A549 (cell line): ENCODE measurements around the gene SFRP2. TPM values are rescaled to one million over a fixed set of nuclear protein-coding genes. Genes with fewer than 3 reads are reported as not detected.

Experiments used
- ATAC-seq, 2 experiments: fragments of 200-7000 bp in 1 of 2; fragments of >200 bp in 1 of 2; cut with Nextera tagmentation in 1 of 2; cut with Tn5 transposase in 1 of 2; 3 replicates each; pipeline versions ENCODE4 v1.8.0 to v1.9.1; 2018 to 2020; ENCODE audit warnings: mild to moderate bottlenecking in 1 of 2, moderate library complexity in 1 of 2
- CTCF ChIA-PET: fragments of 300-600 bp; sonication (Branson Sonifier 250); formaldehyde crosslinking; extraction: SDS; loops from one replicate; lab custom pipeline; 2021; ENCODE audit warnings: antibody characterized with exemption, inconsistent platforms; lab: Yijun Ruan, JAX
- POLR2A ChIA-PET: fragments of 350-600 bp; formaldehyde crosslinking; extraction: SDS; loops from one replicate; lab custom pipeline; 2021; ENCODE audit warnings: antibody characterized with exemption, inconsistent platforms; lab: Yijun Ruan, JAX
- DNase-seq, 2 experiments: peaks; one replicate each; pipeline versions ENCODE4 v3.0.0 to v3.0.0-alpha.2; 2011 to 2016; ENCODE audit warnings: low read depth in 1 of 2, low spot score in 1 of 2
- FAIRE-seq: peaks from 2 replicates; lab custom pipeline; 2011; peaks lifted over from hg19 to GRCh38; lab: Jason Lieb, UNC
- H3K27ac ChIP-seq, 2 experiments: fragments of >200 bp; sonication (Bioruptor Twin); formaldehyde crosslinking; 3 replicates each; pipeline ENCODE4 v1.5.1; 2016 to 2017
- H3K4me1 ChIP-seq: fragments of >200 bp; sonication (Bioruptor Twin); formaldehyde crosslinking; 3 replicates; pipeline ENCODE4 v1.6.1; 2016
- H3K4me2 ChIP-seq: fragments of >200 bp; sonication (Bioruptor Twin); formaldehyde crosslinking; 3 replicates; pipeline ENCODE4 v1.6.1; 2016
- H3K4me3 ChIP-seq: fragments of >200 bp; sonication (Bioruptor Twin); formaldehyde crosslinking; 3 replicates; pipeline ENCODE4 v1.5.1; 2016
- H3K9me3 ChIP-seq: fragments of >200 bp; sonication (Bioruptor Twin); formaldehyde crosslinking; 3 replicates; pipeline ENCODE4 v1.6.1; 2016
- ATOH8 ChIP-seq: fragments of 250-450 bp; sonication (Bioruptor Pico); IDR thresholded peaks from 2 replicates; pipeline ENCODE4 v1.5.0; 2020; ENCODE audit warnings: low read depth, mild to moderate bottlenecking, moderate library complexity
- BHLHE40 ChIP-seq: IDR thresholded peaks from 2 replicates; pipeline ENCODE4 v1.6.1; 2012; ENCODE audit warnings: low read depth, low read length, inconsistent platforms
- ELK1 ChIP-seq: fragments of 150-350 bp; IDR thresholded peaks from 2 replicates; pipeline ENCODE4 v1.6.1; 2014; ENCODE audit warnings: low read depth, mild to moderate bottlenecking, low read length
- FOSL2 ChIP-seq, 2 experiments: fragments of 450-650 bp in 1 of 2; fragments of >200 bp in 1 of 2; sonication (Bioruptor Twin) in 1 of 2; formaldehyde crosslinking; IDR thresholded peaks; 2 replicates each; pipeline versions ENCODE4 v1.5.0 to v1.6.1; 2016 to 2020; ENCODE audit warnings: mild to moderate bottlenecking in 1 of 2, moderate library complexity in 1 of 2
- HDAC2 ChIP-seq: fragments of 200-600 bp; sonication (generic); IDR thresholded peaks from 2 replicates; pipeline ENCODE4 v1.6.1; 2016
- HOXB5 ChIP-seq: fragments of 250-450 bp; sonication (Bioruptor Pico); IDR thresholded peaks from 2 replicates; pipeline ENCODE4 v1.5.0; 2020; ENCODE audit warnings: mild to moderate bottlenecking, moderate library complexity
- KDM1A ChIP-seq: fragments of 200-600 bp; sonication (generic); IDR thresholded peaks from 2 replicates; pipeline ENCODE4 v1.6.1; 2016; ENCODE audit warnings: low read depth, mild to moderate bottlenecking
- KDM5A ChIP-seq: fragments of 200-600 bp; sonication (generic); IDR thresholded peaks from 2 replicates; pipeline ENCODE4 v1.6.1; 2016; ENCODE audit warnings: antibody characterized with exemption, mild to moderate bottlenecking
- MAFK ChIP-seq: fragments of 450-650 bp; IDR thresholded peaks from 2 replicates; pipeline ENCODE4 v1.6.1; 2014; ENCODE audit not compliant: partially characterized antibody
- MAX ChIP-seq: IDR thresholded peaks from 2 replicates; pipeline ENCODE4 v1.6.1; 2012
- MAZ ChIP-seq: fragments of 150-350 bp; IDR thresholded peaks from 2 replicates; pipeline ENCODE4 v1.6.1; 2014; ENCODE audit warnings: antibody characterized with exemption, low read depth, low read length, borderline replicate concordance
- MYC ChIP-seq: IDR thresholded peaks from 2 replicates; pipeline ENCODE4 v1.6.1; 2012; ENCODE audit warnings: mild to moderate bottlenecking, inconsistent platforms, low read length, improper control_type of control experiment, borderline replicate concordance
- NFE2L2 ChIP-seq: fragments of 150-350 bp; conservative IDR thresholded peaks from 2 replicates; pipeline ENCODE4 v1.6.1; 2014; ENCODE audit warnings: low read length
- PBX3 ChIP-seq: IDR thresholded peaks from 2 replicates; pipeline ENCODE4 v1.6.1; 2012
- RAD21 ChIP-seq, 2 experiments: fragments of >200 bp in 1 of 2; sonication (Bioruptor Twin) in 1 of 2; formaldehyde crosslinking in 1 of 2; IDR thresholded peaks in 1 of 2; conservative IDR thresholded peaks in 1 of 2; 2 replicates in 1 of 2; 3 replicates in 1 of 2; pipeline ENCODE4 v1.6.1; 2012 to 2018; ENCODE audit warnings: inconsistent platforms in 1 of 2
- RARB ChIP-seq: fragments of 250-450 bp; sonication (Bioruptor Pico); IDR thresholded peaks from 2 replicates; pipeline ENCODE4 v1.8.0; 2021; ENCODE audit warnings: mild to moderate bottlenecking, moderate library complexity
- REST ChIP-seq: fragments of 200-600 bp; sonication (generic); IDR thresholded peaks from 2 replicates; pipeline ENCODE4 v1.6.1; 2016; ENCODE audit warnings: antibody characterized with exemption, mild to moderate bottlenecking, moderate library complexity
- SMC3 ChIP-seq: fragments of >200 bp; sonication (Bioruptor Twin); formaldehyde crosslinking; IDR thresholded peaks from 3 replicates; pipeline ENCODE4 v1.6.1; 2018; ENCODE audit warnings: inconsistent platforms
- TP53 ChIP-seq: fragments of 250-450 bp; sonication (Bioruptor Pico); IDR thresholded peaks from 2 replicates; pipeline ENCODE4 v1.5.0; 2021; ENCODE audit warnings: mild to moderate bottlenecking, moderate library complexity
- ZC3H11A ChIP-seq: fragments of 450-650 bp; IDR thresholded peaks from 2 replicates; pipeline ENCODE4 v1.6.1; 2014; ENCODE audit warnings: antibody characterized with exemption, mild to moderate bottlenecking
- ZSCAN20 ChIP-seq: fragments of 250-450 bp; sonication (Bioruptor Pico); IDR thresholded peaks from 2 replicates; pipeline ENCODE4 v1.8.0; 2022; ENCODE audit warnings: mild to moderate bottlenecking, moderate library complexity
- WGBS: methylation state at CpG from one replicate; pipeline ENCODE4 v1.1.6; 2017; ENCODE audit errors: missing lambda C conversion rate; 5-methylcytosine and 5-hydroxymethylcytosine counted together
- polyA plus RNA-seq, 4 experiments: library from polyadenylated mRNA; depleted of rRNA in 3 of 4; stranded (reverse); fragments of >200 nt; fragmentation: RNase III in 1 of 4; extraction: RNeasy Plus Mini Kit Qiagen cat#74134 plus additional on column Dnase treatment in 1 of 4; gene quantifications; 2 replicates in 3 of 4; 3 replicates in 1 of 4; pipeline ENCODE4 v1.2.3, GENCODE V29; 2011 to 2017

SFRP2 gene
- polyA plus RNA-seq, 2 of the 4 experiments (the other 2 are of a cell fraction): not detected

- no peak for FAIRE-seq
- CTCF ChIA-PET: no interaction called here
Observed at GRCh38 chr4:153832054-153832453, 43.2 kb upstream of the SFRP2 start.

GRCh38 chr4:153831245-153831644 lies 42.4 kb upstream of the SFRP2 start:
- DNase-seq: no peak
- no peak overlapping the region for H3K27ac ChIP-seq
- ATAC-seq: no peak
- no peak overlapping the region for H3K4me2 ChIP-seq
- no peaks in the 10 kb centered on the region for H3K9me3 ChIP-seq
- TF ChIP-seq RARB (CRISPR knock-in tag) (no peak), MAZ (no peak), NFE2L2 (no peak), MAFK (peak; percentile 55)
- CTCF ChIA-PET: no interaction called here
- no peaks in the 10 kb centered on the region for H3K4me1 ChIP-seq
- POLR2A ChIA-PET: no interaction called here
- no peak overlapping the region for H3K4me3 ChIP-seq
- FAIRE-seq: no peak
- WGBS: 94% methylated on average over 1 of the region's 1 CpG

More at GRCh38 chr4:153832054-153832453, 43.2 kb upstream of the SFRP2 start:
- Histone ChIP-seq H3K4me1 (no peaks in the 10 kb centered on the region), H3K4me2 (no peak overlapping the region), H3K4me3 (no peak overlapping the region), H3K27ac (no peak overlapping the region), H3K9me3 (no peaks in the 10 kb centered on the region)
- DNase-seq (no peak), ATAC-seq (no peak)
- 7% methylated on average over 4 of the region's 4 CpGs for WGBS
- no peak for TF ChIP-seq REST
- no peak for TF ChIP-seq ZSCAN20 (CRISPR knock-in tag)
- no peak for TF ChIP-seq MAX
- TF ChIP-seq KDM1A: no peak
- no peak for TF ChIP-seq BHLHE40
- TF ChIP-seq FOSL2 (IDR thresholded peaks at IDR 0.05): no peak
- TF ChIP-seq FOSL2 (CRISPR knock-in tag; IDR thresholded peaks at IDR 0.05): no peak
- no peak for TF ChIP-seq KDM5A
- TF ChIP-seq ELK1: no peak
- TF ChIP-seq SMC3: no peak
- POLR2A ChIA-PET: no interaction called here

- ATAC-seq (no peak), FAIRE-seq (no peak), DNase-seq (no peak)
- ChIA-PET CTCF (no interaction called here), POLR2A (no interaction called here)
- Histone ChIP-seq H3K4me3 (no peak overlapping the region), H3K27ac (no peak overlapping the region), H3K4me1 (no peaks in the 10 kb centered on the region), H3K9me3 (no peaks in the 10 kb centered on the region), H3K4me2 (no peak overlapping the region)
- TF ChIP-seq HOXB5 (CRISPR knock-in tag) (no peak), PBX3 (no peak), ELK1 (no peak), RAD21 (conservative IDR thresholded peaks at IDR 0.05 in 1 of 2, IDR thresholded peaks at IDR 0.05 in 1 of 2) (no peak), ZC3H11A (no peak), REST (no peak), SMC3 (no peak), HDAC2 (no peak), NFE2L2 (no peak), ATOH8 (CRISPR knock-in tag) (no peak), MYC (no peak), TP53 (CRISPR knock-in tag) (no peak)
- 20% methylated on average over 2 of the region's 2 CpGs for WGBS
Observed at GRCh38 chr4:153825691-153826090, 36.8 kb upstream of the SFRP2 start.
